Duodenal mucosa (tissue), 2 donors: Measurements from ENCODE around the gene EPHB2.
A peak's percentile ranks its signal among the peaks of the same experiment; 100 is the strongest.
"Not testable (repeated sequence)": the region's sequence is repeated elsewhere in the genome, so short reads cannot be mapped to it uniquely, and the experiment has no call there.

Experiments
- H3K27ac ChIP-seq: one replicate; pipeline ENCODE4 v1.7.0; 2013; ENCODE audit warnings: low read depth, low read length
- H3K27me3 ChIP-seq, 2 donors: one replicate each; pipeline ENCODE4 v1.7.0; 2013; ENCODE audit warnings: low read length in 2 of 2, control low read depth in 1 of 2; ENCODE audit not compliant: insufficient read depth in 2 of 2, control insufficient read depth in 1 of 2
- H3K36me3 ChIP-seq, 2 donors: one replicate each; pipeline ENCODE4 v1.7.0; 2013; ENCODE audit warnings: low read length in 2 of 2, control low read depth in 1 of 2; ENCODE audit not compliant: insufficient read depth in 2 of 2, control insufficient read depth in 1 of 2
- H3K4me1 ChIP-seq, 2 donors: one replicate each; pipeline ENCODE4 v1.7.0; 2013; ENCODE audit warnings: low read length in 2 of 2, control low read depth in 1 of 2; ENCODE audit not compliant: insufficient read depth in 2 of 2, control insufficient read depth in 1 of 2
- H3K4me3 ChIP-seq, 2 donors: one replicate each; pipeline ENCODE4 v1.7.0; 2013; ENCODE audit warnings: low read length in 2 of 2, low read depth in 1 of 2
- H3K9ac ChIP-seq, 2 donors: one replicate each; pipeline ENCODE4 v1.7.0; 2013; ENCODE audit warnings: low read length in 2 of 2, low read depth in 1 of 2
- H3K9me3 ChIP-seq, 2 donors: one replicate each; pipeline ENCODE4 v1.7.0; 2013; ENCODE audit warnings: low read length in 2 of 2, control low read depth in 1 of 2; ENCODE audit not compliant: control insufficient read depth in 1 of 2

The EPHB2 gene

DNA sequence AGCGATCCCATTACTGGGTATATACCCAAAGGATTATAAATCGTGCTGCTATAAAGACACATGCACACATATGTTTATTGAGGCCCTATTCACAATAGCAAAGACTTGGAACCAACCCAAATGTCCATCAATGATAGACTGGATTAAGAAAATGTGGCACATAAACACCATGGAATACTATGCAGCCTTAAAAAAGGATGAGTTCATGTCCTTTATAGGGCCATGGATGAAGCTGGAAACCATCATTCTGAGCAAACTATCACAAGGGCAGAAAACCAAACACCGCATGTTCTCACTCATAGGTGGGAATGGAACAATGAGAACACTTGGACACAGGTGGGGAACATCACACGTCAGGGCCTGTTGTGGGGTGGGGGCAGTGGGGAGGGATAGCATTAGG is 4.5 kb upstream of the EPHB2 start:
- not testable (repeated sequence) for H3K4me3 ChIP-seq, H3K27me3 ChIP-seq, H3K9ac ChIP-seq, H3K27ac ChIP-seq, H3K9me3 ChIP-seq, H3K36me3 ChIP-seq
- peaks cover 30 to 45% of the 10 kb centered on the region in 2 donors for H3K4me1 ChIP-seq

DNA sequence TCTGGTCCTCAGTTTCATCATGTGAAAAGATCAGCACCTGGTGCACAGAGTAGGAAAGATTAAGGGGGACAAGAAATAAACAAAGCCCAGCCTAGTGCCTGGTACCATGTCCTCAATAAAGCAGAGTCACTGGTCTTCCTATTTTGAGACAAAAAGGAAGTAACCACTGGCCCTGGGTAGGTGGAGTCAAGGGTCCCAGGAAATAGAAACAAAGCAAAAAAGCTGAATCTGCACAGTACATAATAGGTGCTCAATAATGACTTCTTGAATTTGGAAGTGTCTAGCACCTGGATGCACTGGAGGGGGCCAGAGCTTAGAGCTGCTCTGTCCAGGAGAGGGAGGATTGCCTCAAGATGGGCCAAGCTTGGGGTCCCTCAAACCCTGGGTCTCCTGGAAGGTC is 1.9 kb upstream of the EPHB2 start:
- Histone ChIP-seq H3K4me3 (no peak overlapping the region), H3K27me3 (peaks cover 0 to 3% of the 10 kb centered on the region in 2 donors), H3K36me3 (no peaks in the 10 kb centered on the region), H3K9ac (no peak overlapping the region), H3K4me1 (peaks cover 32 to 47% of the 10 kb centered on the region in 2 donors), H3K9me3 (no peaks in the 10 kb centered on the region), H3K27ac (no peak overlapping the region)

DNA sequence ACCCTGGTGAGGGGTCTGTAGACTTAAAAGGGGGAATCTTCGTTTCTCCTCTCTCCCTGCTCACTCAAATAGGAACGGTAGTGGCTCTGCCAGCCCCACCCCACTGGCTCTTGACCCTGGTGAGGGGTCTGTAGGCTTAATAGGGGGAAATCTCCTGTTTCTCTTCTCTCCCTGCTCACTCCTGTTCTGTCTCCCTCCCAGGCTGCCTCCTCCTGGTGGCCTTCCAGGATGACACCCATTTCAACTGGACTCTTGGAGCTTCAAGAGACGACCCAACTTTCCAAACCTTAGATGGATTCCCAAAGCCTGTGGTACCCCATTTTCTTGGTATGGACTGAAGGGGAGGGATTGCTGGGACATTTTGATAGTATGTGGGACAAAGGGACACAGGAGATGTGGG is 1.4 kb upstream of the EPHB2 start:
- Histone ChIP-seq H3K27ac (no peak overlapping the region), H3K4me3 (peak overlapping the region in 1 of 2 donors; percentile 45), H3K9ac (no peak overlapping the region), H3K27me3 (peaks cover 0 to 3% of the 10 kb centered on the region in 2 donors), H3K9me3 (no peaks in the 10 kb centered on the region), H3K36me3 (no peaks in the 10 kb centered on the region), H3K4me1 (peaks cover 30 to 42% of the 10 kb centered on the region in 2 donors)

DNA sequence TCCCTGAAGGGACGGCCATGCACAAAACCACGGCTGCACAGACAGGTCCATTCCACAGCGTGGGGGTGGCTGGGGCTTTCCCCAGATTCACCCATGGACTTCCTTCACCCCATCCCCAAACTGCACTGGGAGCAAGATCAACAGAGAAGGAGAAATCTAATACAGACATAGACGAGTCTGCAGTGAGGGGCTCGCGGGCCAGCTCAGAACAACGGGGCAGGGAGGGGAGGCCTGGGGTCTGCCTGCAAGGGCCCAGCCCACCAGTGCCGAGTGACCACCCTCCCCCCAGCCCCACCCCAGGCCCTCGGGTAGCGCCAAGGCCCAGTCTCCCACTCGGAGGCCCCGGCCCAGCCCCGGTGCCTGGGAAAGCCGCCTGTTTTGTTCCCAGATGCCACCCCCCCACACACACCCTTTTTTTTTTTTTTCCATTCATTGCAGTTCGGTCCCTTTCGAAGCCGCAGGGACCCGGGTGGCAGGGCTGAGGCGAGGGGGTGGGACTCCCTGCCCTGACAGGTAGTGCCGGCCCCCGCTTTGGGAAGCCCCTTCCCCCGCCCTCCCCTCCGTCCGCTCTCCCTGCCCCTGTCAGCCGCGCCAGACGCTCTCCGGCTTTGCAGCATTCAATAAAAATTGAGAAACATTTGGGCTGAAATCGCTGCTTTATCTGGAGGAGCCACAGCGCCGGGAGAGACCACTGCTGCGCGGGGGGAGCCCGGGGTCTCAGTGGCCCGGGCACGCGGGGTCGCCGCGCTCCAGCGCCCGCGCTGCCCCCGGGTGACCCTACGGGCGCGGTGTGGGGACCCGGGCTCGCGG is 543 bp upstream of the EPHB2 start:
- no peak overlapping the region for H3K9ac ChIP-seq
- H3K9me3 ChIP-seq: no peaks in the 10 kb centered on the region
- peaks cover 0 to 3% of the 10 kb centered on the region in 2 donors for H3K27me3 ChIP-seq
- H3K36me3 ChIP-seq: no peaks in the 10 kb centered on the region
- peaks cover 28 to 37% of the 10 kb centered on the region in 2 donors for H3K4me1 ChIP-seq
- peak overlapping the region; percentile 45 to 48 for H3K4me3 ChIP-seq
- H3K27ac ChIP-seq: no peak overlapping the region

DNA sequence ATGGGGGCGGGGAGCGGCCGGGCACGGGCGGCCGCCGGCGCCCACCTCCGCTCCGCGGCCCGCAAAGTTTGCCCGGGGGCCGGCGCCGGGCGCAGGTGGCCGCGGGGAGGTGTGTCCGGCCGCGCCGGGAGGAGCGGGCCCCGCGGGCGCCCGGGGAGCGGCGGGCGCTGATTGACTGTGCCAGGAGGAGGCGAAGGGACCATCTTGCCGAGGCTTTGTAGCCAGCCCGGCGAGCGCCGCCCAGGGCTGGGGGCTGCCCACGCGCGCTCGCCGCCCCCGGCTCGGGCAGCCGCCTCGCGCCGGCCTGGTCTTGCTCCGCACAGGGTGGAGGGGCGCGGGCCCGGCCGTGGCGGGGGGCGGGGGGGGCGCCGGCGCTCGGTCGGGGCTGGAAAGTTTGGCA is 432 bp downstream of the EPHB2 start:
- peaks cover 0 to 3% of the 10 kb centered on the region in 2 donors for H3K27me3 ChIP-seq
- no peaks in the 10 kb centered on the region for H3K36me3 ChIP-seq
- no peaks in the 10 kb centered on the region for H3K9me3 ChIP-seq
- H3K4me1 ChIP-seq: peaks cover 34 to 37% of the 10 kb centered on the region in 2 donors
- no peak overlapping the region for H3K9ac ChIP-seq
- no peak overlapping the region for H3K27ac ChIP-seq
- peak overlapping the region in 1 of 2 donors; percentile 76 for H3K4me3 ChIP-seq

DNA sequence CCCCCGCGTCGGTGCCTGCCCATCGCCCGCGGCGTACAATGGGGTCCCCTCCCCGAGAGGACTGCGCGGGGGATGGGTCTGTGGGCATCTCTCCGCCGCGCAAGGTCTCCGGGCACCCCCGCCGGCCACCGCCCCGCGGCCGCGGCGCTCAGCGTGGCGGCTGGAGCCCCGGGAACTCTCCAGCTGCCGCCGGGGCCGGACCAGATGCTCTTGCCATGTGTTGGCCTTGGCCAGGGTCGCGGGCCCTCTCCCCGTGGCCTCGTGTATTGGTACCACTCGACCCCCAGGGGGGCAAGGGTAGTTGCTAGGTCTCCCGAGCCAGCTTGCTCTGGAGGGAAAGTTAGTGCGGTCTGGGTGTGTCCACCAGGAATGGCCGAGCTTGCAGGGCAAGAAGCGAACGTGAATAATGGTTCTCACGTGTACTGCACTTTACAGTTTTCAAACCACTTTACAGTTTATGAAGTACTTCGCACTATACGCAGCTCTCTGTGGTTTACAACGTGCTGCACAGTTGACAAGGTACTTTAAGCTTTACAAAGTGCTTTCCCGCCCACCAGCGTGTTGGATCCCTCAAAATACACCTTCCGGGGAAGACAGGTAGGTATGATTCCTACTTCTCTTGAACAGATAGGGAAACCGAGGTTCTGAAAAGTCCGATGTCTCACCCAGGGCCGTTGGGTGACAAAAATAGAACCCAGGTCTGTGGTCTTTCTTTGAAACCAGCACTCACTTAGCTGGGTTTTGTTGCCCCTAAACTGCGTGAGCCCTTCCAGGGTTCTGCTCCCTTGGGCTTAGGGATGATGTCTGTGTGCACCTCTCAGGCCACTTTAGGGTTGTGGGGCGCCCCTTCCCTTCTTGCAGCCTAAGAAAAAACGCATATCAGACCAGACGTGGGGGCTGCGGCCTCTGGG is 1.2 kb downstream of the EPHB2 start:
- Histone ChIP-seq H3K9me3 (no peaks in the 10 kb centered on the region), H3K9ac (peak overlapping the region; percentile 63 to 74), H3K27me3 (peaks cover 0 to 3% of the 10 kb centered on the region in 2 donors), H3K4me1 (peaks cover 42% of the 10 kb centered on the region in 2 donors), H3K36me3 (no peaks in the 10 kb centered on the region), H3K27ac (no peak overlapping the region), H3K4me3 (peak overlapping the region; percentile 76 to 78)

DNA sequence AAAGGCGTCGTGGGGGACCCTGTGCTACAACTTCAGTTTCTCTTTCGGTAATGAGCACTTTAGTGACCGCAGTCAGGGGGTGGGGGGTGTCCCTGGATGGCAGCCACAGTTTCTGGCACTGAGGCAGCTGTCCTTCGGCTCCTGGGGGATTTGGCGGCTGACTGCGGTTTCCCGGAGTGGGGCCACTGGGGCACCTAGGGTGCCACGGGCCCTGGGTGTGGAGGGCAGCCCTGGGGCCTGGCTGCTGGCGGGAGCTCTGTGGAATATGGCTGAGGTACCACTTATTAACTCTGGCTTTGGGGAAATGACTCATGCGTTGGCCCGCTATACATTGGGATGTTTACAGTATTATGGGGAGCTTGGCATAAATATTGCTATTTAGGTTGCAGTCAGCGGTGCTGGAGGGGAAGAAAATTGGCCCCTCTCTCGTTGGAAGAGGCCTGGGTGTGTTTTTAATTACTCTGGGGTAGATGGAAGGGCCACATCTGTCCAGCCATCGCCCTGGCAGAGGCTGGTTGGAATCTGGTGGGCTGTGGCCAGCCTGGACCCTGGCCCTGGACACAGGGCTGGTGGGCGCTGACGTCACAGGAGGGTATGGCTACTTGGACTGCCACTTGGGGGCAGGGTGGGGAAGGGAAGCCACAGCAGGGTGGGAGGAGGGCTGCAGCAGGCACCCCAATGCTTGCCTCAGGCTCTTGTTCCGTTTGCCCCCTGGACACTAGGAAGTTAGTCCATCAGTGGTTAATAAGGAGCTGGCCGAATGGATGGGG is 2.0 kb downstream of the EPHB2 start:
- Histone ChIP-seq H3K4me3 (peak overlapping the region; percentile 76 to 78), H3K27ac (no peak overlapping the region), H3K9ac (peak overlapping the region; percentile 63 to 74), H3K27me3 (peaks cover 0 to 3% of the 10 kb centered on the region in 2 donors), H3K36me3 (no peaks in the 10 kb centered on the region), H3K4me1 (peaks cover 50% of the 10 kb centered on the region in 2 donors), H3K9me3 (no peaks in the 10 kb centered on the region)

DNA sequence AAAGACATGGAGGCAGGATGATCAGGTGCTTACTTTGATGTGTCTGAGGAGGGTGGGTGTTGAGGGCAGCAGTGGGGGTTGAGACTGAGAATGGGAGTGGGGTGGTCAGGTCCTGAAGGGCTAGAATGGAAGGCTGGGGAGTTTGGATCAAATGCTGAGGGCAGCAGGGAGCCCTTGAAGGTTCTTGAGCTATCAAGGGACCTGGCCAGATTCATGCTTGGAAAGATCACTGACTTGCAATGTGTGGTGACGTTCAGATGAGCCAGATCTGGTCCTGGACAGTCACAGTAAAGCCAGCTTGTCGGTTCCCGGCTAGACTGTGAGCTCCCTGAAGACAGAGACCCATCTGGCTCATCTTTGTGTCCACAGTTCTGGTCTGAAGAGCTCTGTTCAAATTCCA is 3.8 kb downstream of the EPHB2 start:
- Histone ChIP-seq H3K4me3 (no peak overlapping the region), H3K4me1 (peaks cover 46 to 55% of the 10 kb centered on the region in 2 donors), H3K9me3 (no peaks in the 10 kb centered on the region), H3K9ac (no peak overlapping the region), H3K27ac (no peak overlapping the region), H3K36me3 (no peaks in the 10 kb centered on the region), H3K27me3 (peaks cover 0 to 3% of the 10 kb centered on the region in 2 donors)

DNA sequence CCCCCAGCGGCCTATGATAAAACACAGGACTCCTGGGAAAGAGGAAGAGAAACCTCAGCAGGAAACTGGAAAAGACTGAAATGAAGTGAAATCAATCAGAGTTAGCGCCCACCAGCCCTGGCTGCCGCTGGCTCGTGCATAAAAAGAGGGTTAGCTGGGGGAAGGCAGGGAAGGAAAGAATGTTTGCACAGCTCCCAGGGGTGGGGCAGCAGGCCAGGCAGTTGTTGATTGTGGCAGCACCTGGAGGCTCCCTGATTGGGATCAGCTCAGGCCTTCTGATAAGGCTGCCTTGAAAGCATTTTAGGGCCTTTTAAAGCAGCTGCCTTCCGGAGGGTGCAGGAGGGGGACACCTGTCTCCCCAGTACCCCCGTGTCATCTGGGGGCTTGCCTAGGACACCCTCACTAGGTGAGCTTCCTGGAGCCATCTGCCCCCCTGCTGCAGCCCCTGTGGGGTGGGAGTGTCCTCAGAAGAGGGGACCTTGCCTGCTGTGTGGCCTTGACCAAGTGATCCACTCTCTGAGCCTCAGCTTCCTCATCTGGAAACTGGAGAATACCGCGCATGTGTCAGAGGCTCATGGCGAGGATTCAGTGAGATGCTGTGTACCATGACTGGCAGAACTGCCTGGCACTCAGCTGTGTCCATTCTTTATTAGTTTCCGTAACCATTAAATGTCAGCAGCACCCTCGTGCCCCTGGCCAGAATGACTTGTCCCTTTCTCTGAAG is 6.6 kb downstream of the EPHB2 start:
- Histone ChIP-seq H3K27ac (no peak overlapping the region), H3K36me3 (no peaks in the 10 kb centered on the region), H3K27me3 (no peaks in the 10 kb centered on the region), H3K9me3 (no peaks in the 10 kb centered on the region), H3K4me1 (peaks cover 38 to 51% of the 10 kb centered on the region in 2 donors), H3K9ac (peak overlapping the region in 1 of 2 donors; percentile 18), H3K4me3 (peak overlapping the region; percentile 17 to 31)
